DND-41 (cell line): ENCODE results near the gene RNF114.
"Not testable (repeated sequence)": the region's sequence is repeated elsewhere in the genome, so short reads cannot be mapped to it uniquely, and the experiment has no call there.

Source experiments
- ATAC-seq: fragments of 200-7000 bp; cut with Tn5 transposase; 3 replicates; pipeline ENCODE4 v1.9.1; 2021; ENCODE audit warnings: low read depth; ENCODE audit not compliant: insufficient read depth
- DNase-seq: peaks from one replicate; pipeline ENCODE4 v3.0.0-alpha.2; 2020
- H2AFZ ChIP-seq: 2 replicates; pipeline ENCODE4 v1.6.0; 2012; ENCODE audit warnings: low read depth, low read length
- H3K27ac ChIP-seq: 2 replicates; pipeline ENCODE4 v1.5.1; 2012; ENCODE audit warnings: low read length, inconsistent platforms
- H3K27me3 ChIP-seq: fragments of 200-600 bp; sonication (generic); 2 replicates; pipeline ENCODE4 v1.6.0; 2012; ENCODE audit warnings: low read length, mild to moderate bottlenecking, inconsistent platforms; ENCODE audit not compliant: insufficient read depth, poor library complexity
- H3K36me3 ChIP-seq: 2 replicates; pipeline ENCODE4 v1.5.1; 2012; ENCODE audit warnings: low read length, inconsistent platforms; ENCODE audit not compliant: insufficient read depth
- H3K4me1 ChIP-seq: 2 replicates; pipeline ENCODE4 v1.5.1; 2012; ENCODE audit warnings: mild to moderate bottlenecking, low read length; ENCODE audit not compliant: insufficient read depth
- H3K4me2 ChIP-seq: 2 replicates; pipeline ENCODE4 v1.6.0; 2012; ENCODE audit warnings: mild to moderate bottlenecking, moderate library complexity, low read length, inconsistent platforms; ENCODE audit not compliant: insufficient read depth
- H3K4me3 ChIP-seq, 2 experiments: fragments of 200-600 bp in 1 of 2; shearing (Covaris generic) in 1 of 2; 2 replicates each; pipeline ENCODE4 v1.5.1; 2012 to 2016; ENCODE audit warnings: inconsistent platforms in 2 of 2, low read length in 2 of 2, mild to moderate bottlenecking in 2 of 2, low read depth in 1 of 2, moderate library complexity in 1 of 2
- H3K79me2 ChIP-seq: 2 replicates; pipeline ENCODE4 v1.6.0; 2012; ENCODE audit warnings: low read length, inconsistent platforms; ENCODE audit not compliant: insufficient read depth
- H3K9ac ChIP-seq: 2 replicates; pipeline ENCODE4 v1.6.0; 2012; ENCODE audit warnings: low read depth, mild to moderate bottlenecking, inconsistent platforms, low read length, moderate library complexity
- H3K9me3 ChIP-seq: 2 replicates; pipeline ENCODE4 v1.5.1; 2012; ENCODE audit warnings: low read length, moderate library complexity, mild to moderate bottlenecking, inconsistent platforms; ENCODE audit not compliant: insufficient read depth, severe bottlenecking
- H4K20me1 ChIP-seq: 2 replicates; pipeline ENCODE4 v1.6.0; 2012; ENCODE audit warnings: low read length; ENCODE audit not compliant: insufficient read depth
- EZH2 ChIP-seq: IDR thresholded peaks from 3 replicates; pipeline ENCODE4 v1.6.1; 2012; ENCODE audit warnings: borderline replicate concordance, low read depth, mild to moderate bottlenecking, moderate library complexity, low read length, inconsistent platforms; ENCODE audit not compliant: severe bottlenecking
- TF ChIP-seq, protein P1 (sequence below): IDR thresholded peaks from 2 replicates; pipeline ENCODE4 v1.5.1; 2012; ENCODE audit warnings: borderline replicate concordance, low read length, moderate library complexity, mild to moderate bottlenecking; ENCODE audit not compliant: poor library complexity, severe bottlenecking; ENCODE audit errors: extremely low read depth

RNF114 gene

DNA sequence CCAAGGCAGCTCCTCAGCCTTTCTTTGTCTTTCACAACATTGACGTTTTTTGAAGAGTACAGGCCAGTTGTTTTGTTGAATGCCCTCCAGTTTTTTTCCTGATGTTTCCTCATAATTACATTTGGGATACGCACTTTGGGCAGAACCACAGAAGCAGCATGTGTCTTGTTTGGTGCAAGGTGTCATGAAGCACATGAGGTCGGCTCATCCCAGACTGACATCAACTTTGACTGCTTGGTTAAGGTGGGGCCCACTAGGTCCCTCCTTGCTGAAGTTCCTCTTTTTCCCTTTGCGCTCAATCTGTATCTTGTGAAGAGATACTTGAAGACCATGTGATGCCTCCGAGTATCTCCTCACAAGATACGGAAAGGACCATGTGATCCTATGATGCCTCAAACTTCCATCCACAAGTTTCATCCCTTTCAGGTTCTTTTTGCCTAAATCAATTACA, 57.1 kb downstream of the RNF114 start:
- Histone ChIP-seq H2AFZ (no peak overlapping the region), H4K20me1 (no peaks in the 10 kb centered on the region), H3K79me2 (no peaks in the 10 kb centered on the region), H3K27me3 (peaks cover 2% of the 10 kb centered on the region), H3K9me3 (no peaks in the 10 kb centered on the region), H3K36me3 (no peaks in the 10 kb centered on the region), H3K4me1 (no peaks in the 10 kb centered on the region), H3K9ac (no peak overlapping the region), H3K4me2 (no peak overlapping the region), H3K27ac (no peak overlapping the region), H3K4me3 (no peak overlapping the region)
- TF ChIP-seq, protein P1, sequence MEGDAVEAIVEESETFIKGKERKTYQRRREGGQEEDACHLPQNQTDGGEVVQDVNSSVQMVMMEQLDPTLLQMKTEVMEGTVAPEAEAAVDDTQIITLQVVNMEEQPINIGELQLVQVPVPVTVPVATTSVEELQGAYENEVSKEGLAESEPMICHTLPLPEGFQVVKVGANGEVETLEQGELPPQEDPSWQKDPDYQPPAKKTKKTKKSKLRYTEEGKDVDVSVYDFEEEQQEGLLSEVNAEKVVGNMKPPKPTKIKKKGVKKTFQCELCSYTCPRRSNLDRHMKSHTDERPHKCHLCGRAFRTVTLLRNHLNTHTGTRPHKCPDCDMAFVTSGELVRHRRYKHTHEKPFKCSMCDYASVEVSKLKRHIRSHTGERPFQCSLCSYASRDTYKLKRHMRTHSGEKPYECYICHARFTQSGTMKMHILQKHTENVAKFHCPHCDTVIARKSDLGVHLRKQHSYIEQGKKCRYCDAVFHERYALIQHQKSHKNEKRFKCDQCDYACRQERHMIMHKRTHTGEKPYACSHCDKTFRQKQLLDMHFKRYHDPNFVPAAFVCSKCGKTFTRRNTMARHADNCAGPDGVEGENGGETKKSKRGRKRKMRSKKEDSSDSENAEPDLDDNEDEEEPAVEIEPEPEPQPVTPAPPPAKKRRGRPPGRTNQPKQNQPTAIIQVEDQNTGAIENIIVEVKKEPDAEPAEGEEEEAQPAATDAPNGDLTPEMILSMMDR: no peak
- TF ChIP-seq EZH2: no peak
- no peak for ATAC-seq
- DNase-seq: no peak

DNA sequence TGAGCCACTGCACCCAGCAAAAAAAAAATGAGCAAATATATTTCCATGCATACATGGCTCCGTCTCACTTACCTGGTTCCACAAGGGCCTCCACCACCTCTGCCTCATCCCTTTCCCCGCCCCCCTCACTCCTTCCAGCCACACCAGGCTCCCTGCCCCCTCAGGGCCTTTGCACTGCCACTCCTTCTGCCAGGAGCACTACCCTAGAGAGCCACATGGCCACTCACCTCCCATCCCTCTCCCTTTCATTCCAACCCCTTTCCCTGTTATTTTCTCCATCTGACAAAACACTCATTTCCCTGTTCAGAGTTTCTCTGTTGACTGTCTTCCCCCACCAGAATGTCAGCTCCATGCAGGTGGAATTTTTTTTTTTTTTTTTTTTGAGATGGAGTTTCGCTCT, 59.4 kb downstream of the RNF114 start:
- Histone ChIP-seq H3K4me3 (no peak overlapping the region), H3K36me3 (no peaks in the 10 kb centered on the region), H3K9ac (no peak overlapping the region), H4K20me1 (no peaks in the 10 kb centered on the region), H3K9me3 (no peaks in the 10 kb centered on the region), H3K79me2 (no peaks in the 10 kb centered on the region), H3K27ac (no peak overlapping the region), H3K27me3 (peaks cover 2% of the 10 kb centered on the region), H3K4me2 (no peak overlapping the region), H2AFZ (no peak overlapping the region), H3K4me1 (no peaks in the 10 kb centered on the region)
- ATAC-seq (no peak), DNase-seq (no peak)
- TF ChIP-seq, protein P1: no peak
- TF ChIP-seq EZH2: no peak

DNA sequence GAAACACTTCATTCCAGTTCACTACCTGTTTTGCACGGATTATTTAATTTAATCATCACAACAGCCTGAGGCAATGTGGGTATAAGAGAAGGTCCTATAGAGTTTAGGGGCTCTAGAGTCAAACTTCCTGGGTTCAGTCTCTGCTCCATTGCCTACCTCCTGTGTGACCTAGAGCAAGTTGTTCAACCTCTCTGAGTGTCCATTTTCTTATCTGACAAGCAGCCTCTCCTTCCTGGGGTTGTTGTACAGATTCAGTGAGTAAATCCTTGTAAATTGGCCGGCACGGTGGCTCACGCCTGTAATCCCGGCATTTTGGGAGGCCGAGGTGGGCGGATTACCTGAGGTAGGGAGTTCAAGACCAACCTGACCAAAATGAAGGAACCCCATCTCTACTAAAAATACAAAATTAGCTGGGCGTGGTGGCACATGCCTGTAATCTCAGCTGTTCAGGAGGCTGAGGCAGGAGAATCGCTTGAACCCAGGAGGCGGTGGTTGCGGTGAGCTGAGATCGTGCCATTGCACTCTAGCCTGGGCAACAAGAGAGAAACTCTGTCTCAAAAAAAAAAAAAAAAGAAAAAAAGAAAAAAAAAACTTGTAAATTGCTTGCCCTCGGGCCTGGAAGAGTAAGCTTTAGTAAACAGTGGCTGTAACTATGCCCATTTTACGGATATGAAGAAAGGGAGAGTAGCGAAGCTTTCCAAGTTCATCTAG, 62.4 kb downstream of the RNF114 start:
- not testable (repeated sequence) for H2AFZ ChIP-seq, H3K4me3 ChIP-seq, DNase-seq, H3K4me2 ChIP-seq, H3K36me3 ChIP-seq, H3K9me3 ChIP-seq, H4K20me1 ChIP-seq, H3K27me3 ChIP-seq, ATAC-seq, H3K9ac ChIP-seq, H3K4me1 ChIP-seq, H3K27ac ChIP-seq, H3K79me2 ChIP-seq

DNA sequence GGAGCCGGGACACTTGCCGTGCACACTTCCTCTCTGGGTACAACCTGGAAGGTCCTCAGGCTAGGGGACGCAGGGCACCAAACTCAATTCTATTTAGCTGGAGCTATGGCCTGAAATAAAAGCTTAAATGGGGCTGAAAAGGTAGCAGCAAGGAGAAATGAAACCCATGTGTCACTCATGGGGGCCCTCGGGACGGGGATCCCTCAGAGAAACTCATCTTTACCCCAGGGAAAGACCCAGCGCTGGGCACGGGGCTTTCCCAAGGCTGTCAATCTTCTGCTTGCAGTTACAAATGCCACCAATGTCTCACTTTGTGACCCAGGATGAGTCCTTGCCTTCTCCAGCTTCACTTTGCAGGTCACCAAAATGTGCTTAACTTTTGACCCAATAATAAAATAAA, 63.1 kb downstream of the RNF114 start:
- no peaks in the 10 kb centered on the region for H3K79me2 ChIP-seq
- H3K36me3 ChIP-seq: no peaks in the 10 kb centered on the region
- H3K4me3 ChIP-seq: no peak overlapping the region
- DNase-seq: no peak
- H4K20me1 ChIP-seq: no peaks in the 10 kb centered on the region
- no peak overlapping the region for H3K4me2 ChIP-seq
- H3K27me3 ChIP-seq: peaks cover 3% of the 10 kb centered on the region
- H2AFZ ChIP-seq: no peak overlapping the region
- no peaks in the 10 kb centered on the region for H3K4me1 ChIP-seq
- no peak overlapping the region for H3K9ac ChIP-seq
- no peak for TF ChIP-seq EZH2
- TF ChIP-seq, protein P1: no peak
- H3K27ac ChIP-seq: no peak overlapping the region
- no peak for ATAC-seq
- H3K9me3 ChIP-seq: no peaks in the 10 kb centered on the region

DNA sequence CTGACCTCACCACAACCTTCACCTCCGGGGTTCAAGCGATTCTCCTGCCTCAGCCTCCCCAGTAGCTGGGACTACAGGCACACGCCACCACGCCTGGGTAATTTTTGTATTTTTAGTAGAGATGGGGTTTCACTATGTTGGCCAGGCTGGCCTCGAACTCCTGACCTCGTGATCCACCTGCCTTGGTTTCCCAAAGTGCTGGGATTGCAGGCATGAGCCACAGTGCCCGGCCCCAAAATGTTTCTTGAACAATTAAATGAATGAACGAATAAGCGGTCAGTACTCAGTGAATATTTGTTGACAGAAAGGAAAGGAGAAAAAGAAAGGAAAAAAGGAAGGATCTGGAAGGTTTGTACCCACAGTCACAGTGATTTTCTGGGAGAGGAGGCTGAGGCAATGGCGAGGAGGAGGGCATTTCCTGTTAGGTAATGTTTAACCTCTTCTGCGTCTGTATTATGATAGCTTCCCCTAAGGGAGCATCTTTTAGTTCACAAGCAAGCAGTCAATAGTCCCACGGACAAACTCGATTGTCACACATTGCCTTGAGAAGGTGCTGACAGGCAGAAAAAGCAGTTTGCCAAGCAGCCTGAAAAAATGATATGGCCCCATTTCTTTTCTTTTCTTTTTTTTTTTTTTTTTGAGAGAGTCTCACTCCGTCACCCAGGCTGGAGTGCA, 64.5 kb downstream of the RNF114 start:
- H3K27ac ChIP-seq, H3K4me1 ChIP-seq: not testable (repeated sequence)

More for the DNA sequence above, 64.5 kb downstream of the RNF114 start:
- not testable (repeated sequence) for H3K4me3 ChIP-seq, DNase-seq, H2AFZ ChIP-seq, H3K27me3 ChIP-seq, H3K4me2 ChIP-seq, ATAC-seq, H3K9ac ChIP-seq, H3K79me2 ChIP-seq, H3K36me3 ChIP-seq, H3K9me3 ChIP-seq, H4K20me1 ChIP-seq
